Endothelial cell of umbilical vein (primary cell): Measurements from ENCODE around the gene CLSTN2. TPM values are rescaled to one million over a fixed set of nuclear protein-coding genes. Genes with fewer than 3 reads are reported as not detected.

Experiments
- BruUV-seq: library from RNA; stranded (reverse); fragments of 400-500 nt; replicated peaks from 2 replicates; lab custom pipeline; 2021; lab: Mats Ljungman, UMichigan
- CTCF ChIA-PET: fragments of 300-600, 350-600 bp; sonication (Branson Sonifier 250); formaldehyde crosslinking; loops from one replicate; lab custom pipeline; 2021; ENCODE audit warnings: antibody characterized with exemption, inconsistent platforms; lab: Charles Lee
- POLR2A ChIA-PET: fragments of 300-600, 350-600 bp; sonication (Branson Sonifier 250); formaldehyde crosslinking; loops from one replicate; lab custom pipeline; 2021; ENCODE audit warnings: antibody characterized with exemption, inconsistent platforms; lab: Charles Lee
- DNase-seq: peaks from one replicate; pipeline ENCODE4 v3.0.0-alpha.2; 2011; ENCODE audit warnings: low read depth, low spot score
- FAIRE-seq: peaks from 2 replicates; lab custom pipeline; 2011; peaks lifted over from hg19 to GRCh38; lab: Jason Lieb, UNC
- H2AFZ ChIP-seq: 2 replicates; pipeline ENCODE4 v1.6.0; 2012; ENCODE audit warnings: low read depth, low read length, control low read depth, inconsistent platforms
- H3K27ac ChIP-seq: 2 replicates; pipeline ENCODE4 v1.5.1; 2011; ENCODE audit warnings: low read depth, mild to moderate bottlenecking, control low read depth, low read length, moderate library complexity; ENCODE audit not compliant: insufficient read depth
- H3K27me3 ChIP-seq, 2 experiments: 2 replicates each; pipeline versions ENCODE4 v1.6.0 to v1.6.1; 2011; ENCODE audit warnings: low read length in 2 of 2, mixed read lengths in 1 of 2; ENCODE audit not compliant: control insufficient read depth in 2 of 2, insufficient read depth in 2 of 2
- H3K36me3 ChIP-seq, 2 experiments: 2 replicates in 1 of 2; 3 replicates in 1 of 2; pipeline ENCODE4 v1.5.1; 2011; ENCODE audit warnings: low read length in 2 of 2, mild to moderate bottlenecking in 1 of 2, moderate library complexity in 1 of 2; ENCODE audit not compliant: control insufficient read depth in 2 of 2, insufficient read depth in 2 of 2; ENCODE audit errors: extremely low read depth in 1 of 2
- H3K4me1 ChIP-seq: 3 replicates; pipeline ENCODE4 v1.5.1; 2011; ENCODE audit warnings: mild to moderate bottlenecking, low read length; ENCODE audit not compliant: control insufficient read depth, insufficient read depth; ENCODE audit errors: extremely low read depth
- H3K4me2 ChIP-seq: 2 replicates; pipeline ENCODE4 v1.6.1; 2011; ENCODE audit warnings: low read length, control low read depth, mixed read lengths; ENCODE audit not compliant: insufficient read depth
- H3K4me3 ChIP-seq, 3 experiments: fragments of 200-600 bp in 1 of 3; sonication (generic), shearing (Covaris generic) in 1 of 3; replicated peaks in 1 of 3; 2 replicates each; pipeline ENCODE4 v1.5.1; 2011 to 2016; ENCODE audit warnings: control low read depth in 3 of 3, low read length in 3 of 3, mild to moderate bottlenecking in 2 of 3, inconsistent platforms in 1 of 3, low read depth in 1 of 3, moderate library complexity in 1 of 3; ENCODE audit not compliant: insufficient read depth in 1 of 3
- H3K79me2 ChIP-seq: 2 replicates; pipeline ENCODE4 v1.6.0; 2012; ENCODE audit warnings: low read length, inconsistent platforms; ENCODE audit not compliant: control insufficient read depth, insufficient read depth
- H3K9ac ChIP-seq: replicated peaks from 2 replicates; pipeline ENCODE3; 2011; ENCODE audit warnings: low read length, control low read depth; ENCODE audit not compliant: insufficient read depth; ENCODE audit errors: extremely low read depth
- H3K9me1 ChIP-seq: replicated peaks from 3 replicates; pipeline ENCODE4 v1.6.0; 2011; ENCODE audit warnings: mild to moderate bottlenecking, low read length; ENCODE audit not compliant: control insufficient read depth, insufficient read depth; ENCODE audit errors: extremely low read depth
- H3K9me3 ChIP-seq: replicated peaks from 2 replicates; pipeline ENCODE4 v1.5.1; 2012; ENCODE audit warnings: low read length, inconsistent platforms; ENCODE audit not compliant: control insufficient read depth, insufficient read depth
- H4K20me1 ChIP-seq: replicated peaks from 2 replicates; pipeline ENCODE3; 2011; ENCODE audit warnings: mild to moderate bottlenecking, low read length; ENCODE audit not compliant: control insufficient read depth, insufficient read depth; ENCODE audit errors: extremely low read depth
- CTCF ChIP-seq, 2 donors: IDR thresholded peaks; 1 replicate in 1 of 2; 2 replicates in 1 of 2; pipeline ENCODE4 v1.5.1; 2011; ENCODE audit warnings: low read length in 2 of 2, mild to moderate bottlenecking in 2 of 2, moderate library complexity in 2 of 2, control low read depth in 1 of 2, inconsistent platforms in 1 of 2, low read depth in 1 of 2; ENCODE audit not compliant: insufficient read depth in 1 of 2; ENCODE audit errors: extremely low read depth in 1 of 2
- EZH2 ChIP-seq: IDR thresholded peaks from 2 replicates; pipeline ENCODE4 v1.6.1; 2012; ENCODE audit warnings: borderline replicate concordance, low read depth, mild to moderate bottlenecking, moderate library complexity, low read length, inconsistent platforms; ENCODE audit not compliant: severe bottlenecking
- FOS ChIP-seq: IDR thresholded peaks from 2 replicates; pipeline ENCODE4 v1.6.1; 2011; ENCODE audit warnings: mild to moderate bottlenecking, low read length, moderate library complexity, borderline replicate concordance; ENCODE audit not compliant: insufficient read depth
- GATA2 ChIP-seq: IDR thresholded peaks from 2 replicates; pipeline ENCODE4 v1.7.0; 2011; ENCODE audit warnings: low read depth, mild to moderate bottlenecking, moderate library complexity, mixed read lengths, low read length; ENCODE audit not compliant: insufficient read length, insufficient read depth
- JUN ChIP-seq: IDR thresholded peaks from 2 replicates; pipeline ENCODE4 v1.6.1; 2011; ENCODE audit warnings: borderline replicate concordance, low read depth; ENCODE audit not compliant: insufficient read length, insufficient read depth
- MAX ChIP-seq: IDR thresholded peaks from 2 replicates; pipeline ENCODE4 v1.6.1; 2011; ENCODE audit not compliant: insufficient read depth, insufficient read length
- MYC ChIP-seq: IDR thresholded peaks from one replicate; pipeline ENCODE4 v1.6.1; 2011; ENCODE audit warnings: mild to moderate bottlenecking, low read depth, low read length
- POLR2A ChIP-seq: IDR thresholded peaks from 2 replicates; pipeline ENCODE4 v1.6.1; 2012; ENCODE audit warnings: low read depth, mild to moderate bottlenecking, control low read depth, low read length
- POLR2AphosphoS5 ChIP-seq: IDR thresholded peaks from 2 replicates; pipeline ENCODE4 v1.6.1; 2012; ENCODE audit warnings: low read depth, mild to moderate bottlenecking, control low read depth, low read length, moderate library complexity; ENCODE audit not compliant: insufficient read depth
- dilution Hi-C: fragments of 300-500 bp; cut with MboI; formaldehyde crosslinking; loops from one replicate; pipeline ENCODE4 v1.15.0; 2019; ENCODE audit warnings: low sequenced_read_pairs; ENCODE audit not compliant: extremely low pct_ligation_motif_present
- intact Hi-C: fragments of 100-400 bp; cut with micrococcal nuclease; formaldehyde crosslinking; loops from one replicate; pipeline ENCODE4 v1.10.0; 2022
- polyA plus RNA-seq, 4 experiments: library from polyadenylated mRNA; depleted of rRNA in 3 of 4; stranded (reverse) in 3 of 4; unstranded in 1 of 4; fragments of >200 nt; gene quantifications; 2 replicates each; pipeline versions ENCODE4 v1.2.1 to v1.2.3, GENCODE V29; 2011 to 2012; ENCODE audit warnings: missing spikeins in 1 of 4
- total RNA-seq: library from RNA; stranded (reverse); gene quantifications from 2 replicates; pipeline ENCODE4 v1.2.3, GENCODE V29; 2021

The CLSTN2 gene
- total and polyA plus RNA-seq, 2 donors (not counting 3 experiments of a cell fraction or from before 2014, with no cell fraction given), result 0.26 to 0.38 TPM

- dilution Hi-C loops, result no loop called here
- ChIA-PET CTCF (no interaction called here), POLR2A (no interaction called here)
- H3K79me2 ChIP-seq, result no peaks in the 10 kb centered on the region
- H3K4me1 ChIP-seq, result no peaks in the 10 kb centered on the region
- H3K36me3 ChIP-seq, result no peaks in the 10 kb centered on the region
- DNase-seq (no peak), FAIRE-seq (no peak)
- H4K20me1 ChIP-seq, result no peaks in the 10 kb centered on the region
- intact Hi-C loops, result no loop called here
- no peak overlapping the region for H3K27ac ChIP-seq
- no peak overlapping the region for H2AFZ ChIP-seq
- no peak overlapping the region for H3K4me3 ChIP-seq
- no peak overlapping the region for H3K9ac ChIP-seq
- H3K9me3 ChIP-seq, result no peaks in the 10 kb centered on the region
- no TSS peak for BruUV-seq
- H3K9me1 ChIP-seq, result no peaks in the 10 kb centered on the region
- H3K4me2 ChIP-seq, result no peak overlapping the region
- TF ChIP-seq MYC (no peak), EZH2 (no peak), CTCF (IDR thresholded peaks at IDR 0.05; ENCODE audit: extremely low read depth in 1 of 2, insufficient read depth in 1 of 2, low read depth in 1 of 2, low read length in 2 of 2) (no peak), FOS (no peak), POLR2A (no peak), POLR2AphosphoS5 (no peak), MAX (no peak), GATA2 (no peak), JUN (no peak)
- no peaks in the 10 kb centered on the region for H3K27me3 ChIP-seq
Measured at GRCh38 chr3:140292170-140292569, 357.2 kb downstream of the CLSTN2 start.
